ENCODE measurements around the gene CENPP.
"Not testable (repeated sequence)": the region's sequence is repeated elsewhere in the genome, so short reads cannot be mapped to it uniquely, and the experiment has no call there.

The CENPP gene

GRCh38 chr9:92407818-92408217 lies 82.1 kb downstream of the CENPP start:
- Histone ChIP-seq H3K4me2 (ENCODE audit: low read length) (no peak overlapping the region), H3K36me3 (replicated peaks; ENCODE audit: low read depth, low read length) (peaks cover 3% of the 10 kb centered on the region), H3K9me3 (ENCODE audit: insufficient read depth, low read length) (no peaks in the 10 kb centered on the region), H3K4me3 (ENCODE audit: low read length) (no peak overlapping the region), H3K9ac (ENCODE audit: low read length) (no peak overlapping the region), H4K20me1 (ENCODE audit: insufficient read depth, low read length) (no peaks in the 10 kb centered on the region), H3K79me2 (ENCODE audit: low read length) (no peaks in the 10 kb centered on the region), H2AFZ (ENCODE audit: low read depth, low read length) (no peak overlapping the region), H3K27me3 (ENCODE audit: low read depth, low read length) (no peaks in the 10 kb centered on the region), H3K27ac (ENCODE audit: low read length) (no peak overlapping the region), H3K4me1 (ENCODE audit: low read length) (peaks cover 21% of the 10 kb centered on the region)
- TF ChIP-seq EZH2phosphoT487 (IDR thresholded peaks at IDR 0.05; ENCODE audit: low read depth) (no peak), CTCF (IDR thresholded peaks at IDR 0.05; ENCODE audit: low read depth, low read length) (no peak)

GRCh38 chr9:92408747-92409478 lies 83.2 kb downstream of the CENPP start:
- no peak overlapping the region for H3K27ac ChIP-seq (ENCODE audit: low read length)

GRCh38 chr9:92411157-92411556 lies 85.4 kb downstream of the CENPP start:
- not testable (repeated sequence) for H3K4me2 ChIP-seq (ENCODE audit: low read length); H3K27me3 ChIP-seq (ENCODE audit: low read depth, low read length); H3K79me2 ChIP-seq (ENCODE audit: low read length); H3K4me3 ChIP-seq (ENCODE audit: low read length); H3K9ac ChIP-seq (ENCODE audit: low read length); H3K9me3 ChIP-seq (ENCODE audit: insufficient read depth, low read length); H3K36me3 ChIP-seq (replicated peaks; ENCODE audit: low read depth, low read length); H2AFZ ChIP-seq (ENCODE audit: low read depth, low read length); H4K20me1 ChIP-seq (ENCODE audit: insufficient read depth, low read length); H3K27ac ChIP-seq (ENCODE audit: low read length)
- H3K4me1 ChIP-seq (ENCODE audit: low read length): peaks cover 19% of the 10 kb centered on the region

More at GRCh38 chr9:92408747-92409478, 83.2 kb downstream of the CENPP start:
- Histone ChIP-seq H4K20me1 (ENCODE audit: insufficient read depth, low read length) (no peaks in the 10 kb centered on the region), H3K79me2 (ENCODE audit: low read length) (no peaks in the 10 kb centered on the region), H2AFZ (ENCODE audit: low read depth, low read length) (no peak overlapping the region), H3K9me3 (ENCODE audit: insufficient read depth, low read length) (no peaks in the 10 kb centered on the region), H3K4me1 (ENCODE audit: low read length) (peaks cover 21% of the 10 kb centered on the region), H3K4me3 (ENCODE audit: low read length) (no peak overlapping the region), H3K4me2 (ENCODE audit: low read length) (no peak overlapping the region), H3K36me3 (replicated peaks; ENCODE audit: low read depth, low read length) (peaks cover 3% of the 10 kb centered on the region), H3K27me3 (ENCODE audit: low read depth, low read length) (no peaks in the 10 kb centered on the region), H3K9ac (ENCODE audit: low read length) (no peak overlapping the region)
- TF ChIP-seq EZH2phosphoT487 (IDR thresholded peaks at IDR 0.05; ENCODE audit: low read depth) (no peak), CTCF (IDR thresholded peaks at IDR 0.05; ENCODE audit: low read depth, low read length) (no peak)

- Histone ChIP-seq H3K4me1 (ENCODE audit: low read length) (peaks cover 11% of the 10 kb centered on the region), H3K79me2 (ENCODE audit: low read length) (no peaks in the 10 kb centered on the region), H3K4me3 (ENCODE audit: low read length) (no peak overlapping the region), H2AFZ (ENCODE audit: low read depth, low read length) (no peak overlapping the region), H3K9ac (ENCODE audit: low read length) (no peak overlapping the region), H3K9me3 (ENCODE audit: insufficient read depth, low read length) (no peaks in the 10 kb centered on the region), H4K20me1 (ENCODE audit: insufficient read depth, low read length) (no peaks in the 10 kb centered on the region), H3K27me3 (ENCODE audit: low read depth, low read length) (no peaks in the 10 kb centered on the region), H3K27ac (ENCODE audit: low read length) (no peak overlapping the region), H3K4me2 (ENCODE audit: low read length) (no peak overlapping the region), H3K36me3 (replicated peaks; ENCODE audit: low read depth, low read length) (peaks cover 3% of the 10 kb centered on the region)
- TF ChIP-seq EZH2phosphoT487 (IDR thresholded peaks at IDR 0.05; ENCODE audit: low read depth) (no peak), CTCF (IDR thresholded peaks at IDR 0.05; ENCODE audit: low read depth, low read length) (no peak)
Measured at GRCh38 chr9:92414566-92414965, 88.8 kb downstream of the CENPP start.
